Activated CD4-positive, alpha-beta T cell treated with anti-CD3 and anti-CD28 coated beads, Interleukin-2, Interleukin-4, amounts not matched to agents 100 ng/mL and 50 ng/mL, durations not matched to agents 16 hours and 8 hours (primary cell): ENCODE measurements around the gene RAB11A.
"Not testable (repeated sequence)": the region's sequence is repeated elsewhere in the genome, so short reads cannot be mapped to it uniquely, and the experiment has no call there.

Experiments
- DNase-seq: peaks from one replicate; pipeline ENCODE4 v3.0.0-alpha.2; 2020; ENCODE audit warnings: low spot score

The RAB11A gene

DNA sequence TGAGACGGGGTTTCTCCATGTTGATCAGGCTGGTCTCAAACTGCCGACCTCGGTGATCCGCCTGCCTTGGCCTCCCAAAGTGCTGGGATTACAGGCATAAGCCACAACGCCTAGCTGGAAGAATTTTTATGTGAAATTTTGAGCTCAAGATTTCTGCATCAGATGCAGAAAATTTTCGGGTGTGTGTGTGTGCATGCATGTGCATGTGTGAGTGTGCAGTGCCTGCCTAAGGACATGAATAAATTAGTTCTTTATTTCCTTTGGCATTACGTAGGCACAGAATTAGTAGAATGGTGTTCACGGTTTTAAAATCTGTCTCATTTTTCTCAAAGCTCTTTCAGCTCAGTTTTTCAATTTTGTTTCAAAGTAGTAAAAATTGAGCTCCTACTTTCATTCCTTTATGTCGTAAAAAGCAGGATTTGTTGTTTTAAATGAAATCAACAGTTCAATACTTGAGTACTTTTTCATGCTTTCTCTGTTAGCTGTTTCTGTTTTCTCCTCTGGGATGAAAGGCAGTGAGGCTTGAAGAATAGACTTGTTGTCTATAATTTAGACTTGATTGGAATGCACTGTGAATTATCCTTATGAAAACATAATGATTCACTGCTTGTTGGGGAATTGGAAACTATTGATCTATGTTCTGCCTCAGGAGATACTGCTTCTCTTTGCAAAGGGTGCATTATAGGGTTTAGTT lies 23.3 kb upstream of the RAB11A start:
- DNase-seq, result no peak

DNA sequence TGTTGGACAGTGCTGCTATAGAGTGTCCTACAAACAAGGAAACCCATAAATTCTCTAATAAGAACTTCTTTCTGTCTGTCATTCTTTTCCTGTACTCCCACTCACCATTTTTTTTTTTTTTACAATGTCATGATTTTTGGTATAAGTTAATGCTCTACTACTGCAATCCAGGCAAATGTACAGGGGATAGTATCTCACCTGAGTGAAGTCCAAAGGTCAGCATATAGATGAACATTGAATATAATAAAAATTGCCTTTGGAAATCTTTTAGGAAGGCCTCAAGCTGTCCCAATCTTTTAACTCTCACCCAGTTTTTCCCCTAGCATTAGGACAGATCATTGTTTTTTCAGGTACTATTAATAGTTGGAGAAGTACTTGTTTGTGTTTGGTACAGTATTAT lies 21.3 kb upstream of the RAB11A start:
- DNase-seq, result no peak

DNA sequence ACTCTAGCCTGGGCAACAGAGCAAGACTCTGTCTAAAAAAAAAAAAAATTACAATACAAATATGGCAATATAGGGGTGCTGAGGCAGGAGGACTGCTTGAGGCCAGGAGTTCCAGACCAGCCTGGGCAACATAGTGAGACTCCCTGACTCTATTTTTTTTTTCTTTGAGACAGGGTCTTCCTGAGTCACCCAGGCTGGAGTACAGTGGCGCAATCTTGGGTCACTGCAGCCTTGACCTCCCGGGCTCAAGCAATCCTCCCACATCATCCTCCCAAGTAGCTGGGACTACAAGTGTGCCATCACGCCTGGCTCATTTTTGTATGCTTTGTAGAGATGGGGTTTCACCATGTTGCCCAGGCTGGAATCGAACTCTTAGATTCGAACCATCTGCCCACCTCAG lies 17.3 kb upstream of the RAB11A start:
- no peak for DNase-seq

DNA sequence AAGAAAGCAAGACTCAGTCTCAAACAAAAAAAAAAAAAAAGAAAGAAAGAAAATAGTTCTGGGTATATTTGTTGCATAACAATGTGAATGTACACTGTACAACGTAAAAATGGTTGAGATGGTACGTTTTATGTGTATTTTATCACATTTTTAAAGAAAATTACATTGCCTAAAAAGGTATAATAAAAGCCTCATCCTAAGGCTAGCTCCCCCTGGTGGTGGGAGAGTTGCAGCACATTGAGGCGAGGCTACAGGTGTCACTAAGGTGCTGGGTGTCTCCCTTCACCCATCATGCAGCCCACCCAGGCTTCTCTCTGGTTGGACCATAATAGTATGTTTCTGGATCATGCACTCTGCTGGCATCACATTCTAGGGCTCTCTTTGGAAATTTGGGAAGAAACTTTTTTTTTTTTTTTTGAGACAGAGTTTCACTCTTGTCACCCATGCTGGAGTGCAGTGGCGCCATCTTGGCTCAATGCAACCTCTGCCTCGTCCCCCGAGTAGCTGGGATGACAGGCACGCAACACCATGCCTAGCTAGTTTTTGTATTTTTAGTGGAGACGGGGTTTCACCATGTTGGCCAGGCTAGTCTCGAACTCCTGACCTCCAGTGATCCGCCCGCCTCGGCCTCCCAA lies 12.4 kb upstream of the RAB11A start:
- DNase-seq, result peak; percentile 76

DNA sequence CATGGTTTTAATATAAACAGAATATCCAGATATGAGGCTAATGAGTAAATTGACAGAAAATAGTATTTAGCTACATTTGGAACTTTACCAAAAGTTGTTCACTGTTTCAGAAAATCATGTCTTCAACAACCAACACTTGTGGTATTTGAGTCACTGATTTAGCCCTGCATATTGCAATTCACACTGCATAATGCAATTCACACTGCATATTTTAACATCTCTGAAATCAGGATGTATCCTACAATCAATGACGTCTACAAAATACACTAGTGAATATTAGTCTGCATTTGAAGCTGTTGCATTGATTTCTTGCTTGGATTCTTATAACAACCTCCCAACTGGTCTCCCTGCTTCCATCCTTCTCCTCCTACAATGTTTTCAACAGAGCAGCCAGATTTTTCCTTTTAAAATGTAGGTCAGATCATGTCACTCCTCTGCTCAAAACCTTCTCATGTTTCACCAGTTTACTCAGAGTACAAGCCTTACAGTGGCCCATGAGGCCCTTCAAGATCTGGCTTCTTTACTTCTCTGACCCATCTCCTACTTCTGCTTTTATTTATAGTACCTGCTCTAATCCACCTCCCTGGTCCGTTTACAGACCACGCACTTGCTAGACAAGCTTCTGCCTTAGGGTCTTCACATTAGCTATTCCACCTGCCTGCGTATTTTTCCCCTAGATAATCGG lies 11.4 kb upstream of the RAB11A start:
- DNase-seq, result no peak

DNA sequence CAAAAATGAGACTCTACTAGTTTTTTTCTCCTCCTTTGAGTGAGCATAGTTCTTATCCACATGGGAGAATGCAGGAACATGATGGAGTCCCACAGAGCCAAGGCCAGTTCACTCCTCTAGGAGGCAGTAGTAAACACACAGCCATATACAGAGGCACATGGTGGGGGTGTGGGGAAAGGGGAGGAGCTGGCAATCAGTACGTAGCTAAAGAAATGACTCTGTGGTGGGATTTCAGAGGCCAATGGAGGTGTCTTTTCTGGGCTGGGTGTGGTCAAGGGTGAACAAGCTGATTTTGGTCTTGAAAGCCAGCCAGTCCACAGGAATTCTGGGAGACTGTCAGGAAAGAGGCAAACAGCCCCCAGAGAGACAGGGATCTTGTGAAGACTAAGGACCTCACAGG lies 6.6 kb upstream of the RAB11A start:
- peak; percentile 73 for DNase-seq

DNA sequence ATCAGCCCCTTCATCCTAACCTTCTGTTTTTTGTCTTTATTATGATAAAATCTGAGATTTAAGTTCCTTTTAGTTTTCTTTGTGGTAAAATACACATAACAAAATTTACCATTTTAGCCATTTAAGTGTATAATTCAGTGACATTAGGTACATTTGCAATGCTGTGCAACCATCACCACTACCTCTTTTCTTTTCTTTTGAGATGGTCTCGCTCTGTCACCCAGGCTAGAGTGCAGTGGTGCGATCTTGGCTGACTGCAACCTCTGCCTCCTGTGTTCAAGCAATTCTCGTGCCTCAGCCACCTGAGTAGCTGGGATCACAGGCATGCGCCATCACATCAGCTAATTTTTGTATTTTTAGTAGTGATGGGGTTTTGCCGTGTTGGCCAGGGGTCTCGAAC lies 6.2 kb upstream of the RAB11A start:
- no peak for DNase-seq

DNA sequence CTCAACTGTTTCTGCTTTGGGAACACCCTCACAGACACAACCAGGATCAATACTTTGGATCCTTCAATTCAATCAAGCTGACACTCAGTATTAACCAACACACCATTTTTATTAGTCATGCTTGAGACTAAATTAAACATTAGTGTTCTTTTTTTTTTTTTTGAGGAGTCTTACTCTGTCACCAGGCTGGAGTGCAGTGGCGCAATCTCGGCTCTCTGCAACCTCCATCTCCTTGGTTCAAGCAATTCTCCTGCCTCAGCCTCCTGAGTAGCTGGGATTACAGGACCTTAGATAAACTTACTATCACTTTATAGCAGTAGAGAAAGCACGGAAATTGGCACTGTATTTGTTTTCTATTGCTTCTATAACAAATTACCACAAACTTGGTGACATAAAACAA lies 2.0 kb upstream of the RAB11A start:
- no peak for DNase-seq

DNA sequence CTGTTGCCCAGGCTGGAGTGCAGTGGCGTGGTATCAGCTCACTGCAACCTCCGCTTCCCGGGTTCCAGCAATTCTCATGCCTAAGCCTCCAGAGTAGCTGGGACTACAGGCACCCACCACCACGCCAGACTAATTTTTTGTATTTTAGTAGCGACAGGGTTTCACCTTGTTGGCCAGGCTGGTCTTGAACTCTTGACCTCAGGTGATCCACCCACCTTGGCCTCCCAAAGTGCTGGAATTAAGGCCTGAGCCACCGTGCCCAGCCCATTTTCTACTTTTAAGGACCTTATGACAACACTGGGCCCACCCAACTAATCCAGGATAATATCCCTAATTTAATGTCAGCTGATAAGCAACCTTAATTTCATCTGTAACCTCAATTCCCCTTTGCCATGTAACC lies 1.4 kb upstream of the RAB11A start:
- not testable (repeated sequence) for DNase-seq

DNA sequence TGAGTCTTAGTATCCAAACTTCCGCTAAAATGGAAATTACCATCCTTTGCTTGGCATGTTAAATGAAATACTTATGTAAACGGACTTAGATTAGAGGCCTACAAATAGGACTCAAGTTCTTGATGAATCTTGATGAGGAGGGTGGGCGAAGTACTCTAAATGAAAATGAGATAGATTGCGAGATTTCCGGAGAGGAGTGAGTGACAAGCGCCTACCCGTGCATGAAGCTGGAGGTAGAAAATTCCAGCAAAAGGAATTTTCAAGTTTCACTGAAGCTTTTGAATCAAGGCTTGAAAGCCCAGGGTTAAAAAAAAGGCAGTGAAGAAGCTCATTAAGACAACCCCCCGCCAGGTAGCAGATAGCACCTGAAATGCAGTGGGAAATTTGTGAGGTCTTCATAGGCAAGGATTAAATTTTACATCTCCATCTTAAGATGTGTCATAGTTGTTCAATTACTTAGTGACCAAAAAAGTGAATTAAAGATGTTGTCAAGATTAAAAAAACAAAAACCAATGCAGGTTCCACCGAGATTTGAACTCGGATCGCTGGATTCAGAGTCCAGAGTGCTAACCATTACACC lies 655 bp upstream of the RAB11A start:
- DNase-seq, result no peak

DNA sequence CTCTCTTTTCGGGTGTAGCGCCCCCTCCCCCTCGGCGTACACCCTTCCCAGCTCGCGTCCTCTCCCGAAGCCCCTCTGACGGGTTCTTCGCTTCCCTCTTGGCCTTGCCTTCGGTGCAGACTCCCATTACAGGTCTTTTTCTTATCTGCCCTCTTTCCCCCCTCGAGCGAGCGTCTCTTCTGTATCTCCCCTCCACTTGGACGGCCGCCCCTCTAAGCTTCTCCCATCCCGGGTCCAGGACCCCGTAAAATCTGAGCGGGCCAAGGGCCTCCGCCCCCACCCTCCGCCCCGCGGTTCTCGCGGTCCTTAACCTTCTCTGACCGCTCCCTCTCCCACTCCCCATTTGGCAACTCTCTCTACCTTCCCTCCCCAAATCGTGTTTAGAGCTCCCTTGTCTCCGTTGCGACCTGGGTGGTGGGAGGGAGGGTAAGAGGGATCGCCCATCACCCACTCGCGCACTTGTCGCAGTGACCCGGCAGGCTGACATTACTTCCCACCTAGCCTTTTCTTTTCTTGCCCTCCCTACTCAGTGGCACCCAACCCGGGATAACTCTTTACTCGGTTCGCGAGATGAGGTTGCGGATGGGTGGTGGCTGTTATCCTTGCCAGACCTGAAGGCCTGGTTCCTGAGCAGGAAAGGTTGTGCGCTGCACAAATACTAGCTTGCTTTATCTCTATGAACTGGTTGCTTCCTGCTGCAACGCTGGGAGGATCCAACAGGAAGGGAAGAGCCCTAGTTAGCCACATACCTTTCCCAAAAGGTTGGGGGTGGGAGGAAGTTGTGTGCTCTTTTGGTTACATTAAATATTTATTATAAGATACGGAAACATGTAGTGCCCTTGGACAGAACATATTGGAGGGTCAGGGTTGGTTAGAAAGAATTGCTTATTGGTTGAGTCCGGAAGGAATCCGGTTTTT lies 922 bp downstream of the RAB11A start:
- DNase-seq, result peak; percentile 27

DNA sequence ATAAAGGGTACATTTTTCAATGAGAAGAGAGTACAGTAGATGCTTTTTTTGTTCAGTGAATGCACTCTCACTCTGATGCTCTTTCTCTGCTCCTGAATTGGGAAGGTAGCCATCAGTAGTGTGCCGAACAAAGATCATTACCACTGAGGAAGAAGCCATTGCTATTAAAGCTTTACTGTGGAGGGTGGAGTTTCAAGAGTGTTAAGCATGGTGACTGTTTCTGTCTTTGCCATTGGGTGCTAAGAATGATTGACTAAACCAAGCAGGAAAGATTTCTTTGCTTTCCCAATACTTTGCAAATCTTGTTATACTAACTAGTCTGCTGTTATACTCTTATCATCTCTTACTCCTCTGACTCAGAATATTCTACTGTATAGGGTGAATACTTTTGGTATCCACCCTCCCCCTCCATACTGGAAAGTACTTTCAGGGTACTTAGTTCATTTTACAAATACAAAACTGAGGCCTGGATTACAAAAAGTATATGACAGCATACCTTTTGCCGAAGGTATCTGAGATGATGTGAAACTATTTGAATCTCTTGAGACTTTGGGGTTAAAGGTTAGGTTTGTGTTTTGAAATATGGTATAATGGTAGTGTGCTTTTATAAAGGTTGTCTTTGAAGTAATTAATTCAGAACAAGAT lies 1.7 kb downstream of the RAB11A start:
- peak; percentile 39 for DNase-seq

DNA sequence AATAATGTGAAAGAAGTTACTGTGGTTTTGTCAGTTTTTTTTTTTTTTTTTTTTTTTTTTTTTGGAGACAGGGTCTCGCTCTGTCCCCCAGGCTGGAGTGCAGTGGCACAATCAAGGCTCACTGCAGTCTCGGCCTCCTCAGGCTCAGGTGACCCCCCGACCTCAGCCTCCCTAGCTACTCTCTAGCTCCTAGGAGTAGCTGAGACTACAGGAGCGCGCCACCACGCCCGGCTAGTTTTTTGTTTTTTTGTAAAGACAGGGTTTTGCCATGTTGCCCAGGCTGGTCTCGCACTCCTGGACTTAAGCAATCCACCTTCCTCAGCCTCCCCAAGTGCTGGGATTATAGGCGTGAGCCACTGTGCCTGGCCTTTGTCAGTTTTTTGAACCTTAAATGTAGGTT lies 2.6 kb downstream of the RAB11A start:
- not testable (repeated sequence) for DNase-seq

DNA sequence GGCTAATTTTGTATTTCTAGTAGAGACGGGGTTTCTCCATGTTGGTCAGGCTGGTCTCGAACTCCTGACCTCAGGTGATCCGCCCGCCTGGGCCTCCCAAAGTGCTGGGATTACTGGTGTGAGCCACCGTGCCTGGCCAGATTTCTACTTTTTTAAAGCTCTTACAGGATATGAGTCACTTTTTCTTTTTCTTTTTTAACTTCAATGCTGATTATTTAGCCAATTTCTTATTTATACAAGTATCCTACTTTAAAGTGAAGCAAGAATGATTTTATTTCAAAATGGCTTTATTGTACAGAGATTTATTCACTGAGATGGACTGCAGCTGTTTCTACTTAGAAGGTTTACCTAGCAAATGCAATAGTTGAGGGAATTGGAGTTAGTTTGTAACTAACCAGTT lies 3.3 kb downstream of the RAB11A start:
- DNase-seq, result not testable (repeated sequence)

DNA sequence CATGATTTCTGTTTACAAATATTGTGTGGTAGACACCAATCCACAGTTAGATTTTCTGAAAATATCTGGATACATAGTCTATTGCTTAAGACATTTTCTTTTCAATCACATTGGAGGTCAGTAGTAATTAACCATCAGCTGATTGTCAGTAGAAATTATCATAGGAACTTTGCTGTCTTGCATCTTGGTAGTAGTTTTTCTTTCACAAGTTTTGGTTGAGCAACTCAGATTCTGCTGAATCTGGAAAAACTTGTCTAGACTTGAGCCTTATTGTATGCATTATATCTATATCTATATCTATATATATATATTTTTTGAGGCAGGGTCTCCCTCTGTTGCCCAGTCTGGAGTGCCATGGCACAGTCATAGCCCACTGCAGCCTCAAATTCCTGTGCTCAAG lies 4.0 kb downstream of the RAB11A start:
- no peak for DNase-seq

DNA sequence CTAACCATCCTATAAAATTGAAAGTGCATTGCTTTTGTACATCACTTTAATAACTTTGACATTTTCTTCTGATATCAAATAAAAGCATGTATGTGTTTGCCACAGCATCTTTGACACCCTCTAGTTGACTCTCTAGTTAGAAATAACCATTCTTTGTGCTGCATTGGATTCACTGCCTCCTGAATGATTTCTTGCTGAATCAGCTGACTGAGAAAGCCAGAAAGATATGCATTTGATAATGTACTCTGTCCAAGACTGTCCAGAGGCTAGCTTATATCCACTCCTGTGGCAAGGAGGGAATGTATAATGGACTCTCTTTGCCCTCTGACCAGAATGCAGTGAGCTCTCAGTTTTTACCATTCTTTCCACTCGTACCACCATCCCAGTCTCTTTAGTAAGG lies 6.2 kb downstream of the RAB11A start:
- DNase-seq, result no peak

DNA sequence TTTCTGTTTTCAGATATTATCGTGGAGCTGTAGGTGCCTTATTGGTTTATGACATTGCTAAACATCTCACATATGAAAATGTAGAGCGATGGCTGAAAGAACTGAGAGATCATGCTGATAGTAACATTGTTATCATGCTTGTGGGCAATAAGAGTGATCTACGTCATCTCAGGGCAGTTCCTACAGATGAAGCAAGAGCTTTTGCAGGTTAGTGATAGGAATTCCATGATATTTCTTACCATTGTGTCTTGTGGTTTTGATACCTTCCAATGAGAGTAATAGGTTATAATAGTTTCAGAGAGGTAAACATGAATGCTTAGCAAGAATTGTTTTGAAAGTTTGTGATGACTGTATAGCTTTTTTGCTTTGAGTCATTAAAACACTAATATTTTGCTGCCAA lies 8.5 kb downstream of the RAB11A start:
- peak; percentile 36 for DNase-seq

DNA sequence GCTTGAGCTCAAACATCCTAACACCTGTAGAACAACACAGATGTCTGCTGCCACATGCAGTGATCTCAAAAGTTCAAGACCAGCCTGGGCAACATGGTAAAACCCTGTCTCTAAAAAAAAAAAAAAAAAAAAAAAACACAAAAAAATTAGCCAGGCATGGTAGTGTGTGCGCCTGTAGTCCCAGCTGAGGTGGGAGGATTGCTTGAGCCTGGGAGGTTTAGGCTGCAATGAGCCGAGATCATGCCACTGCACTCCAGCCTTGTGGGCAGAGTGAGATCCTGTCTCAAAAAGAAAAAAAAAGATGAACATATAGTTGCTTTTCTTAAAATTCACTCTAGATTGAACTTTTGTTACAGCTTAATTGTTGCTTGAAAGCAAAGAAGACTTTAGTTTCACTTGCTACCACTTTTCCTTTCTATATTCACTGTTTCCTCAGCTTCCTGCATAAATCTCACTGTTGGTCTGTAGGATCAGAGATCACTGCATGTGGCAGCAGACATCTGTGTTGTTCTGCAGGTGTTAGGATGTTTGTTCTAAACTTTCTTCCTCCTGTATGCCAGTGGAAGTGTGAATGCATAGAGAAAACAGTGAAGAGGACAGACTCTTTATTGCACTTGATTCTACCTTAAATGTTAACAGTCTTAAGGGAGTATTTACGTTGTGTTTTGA lies 12.6 kb downstream of the RAB11A start:
- no peak for DNase-seq

DNA sequence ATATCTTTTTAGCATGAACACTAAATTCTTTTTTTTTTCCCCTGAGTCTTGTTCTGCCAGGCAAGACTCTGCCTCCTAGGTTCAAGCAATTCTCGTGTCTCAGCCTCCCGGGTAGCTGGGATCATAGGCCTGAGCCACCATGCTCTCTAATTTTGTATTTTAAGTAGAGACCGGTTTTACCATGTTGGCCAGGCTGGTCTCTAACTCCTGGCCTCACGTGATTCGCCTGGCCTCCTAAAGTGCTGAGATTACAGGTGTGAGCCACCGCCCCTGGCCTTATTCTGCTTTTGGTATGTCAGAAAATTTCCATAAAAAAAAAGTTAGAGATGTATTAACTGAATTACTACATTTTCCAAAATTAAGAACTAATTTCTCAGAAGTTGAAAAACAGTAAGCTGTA lies 14.3 kb downstream of the RAB11A start:
- DNase-seq, result no peak

DNA sequence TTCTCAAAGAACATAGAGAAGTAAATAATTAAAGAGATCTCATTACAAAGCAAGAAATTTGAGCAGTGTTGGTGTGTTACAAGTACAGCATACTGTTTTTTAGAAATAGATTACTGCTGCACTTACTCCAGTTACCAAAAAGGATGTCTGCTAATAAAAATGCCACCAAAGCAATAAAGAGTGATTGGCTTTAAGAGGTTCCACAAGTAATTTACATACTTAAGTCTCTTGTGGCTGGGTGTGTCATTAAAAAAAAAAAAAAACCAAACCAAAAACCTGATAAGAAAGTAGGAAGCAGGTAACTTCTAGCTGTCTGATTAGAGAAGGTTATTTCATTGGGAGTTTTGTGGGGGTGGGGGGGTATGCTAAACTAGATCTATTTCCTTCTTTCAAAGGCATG lies 15.2 kb downstream of the RAB11A start:
- DNase-seq, result no peak

DNA sequence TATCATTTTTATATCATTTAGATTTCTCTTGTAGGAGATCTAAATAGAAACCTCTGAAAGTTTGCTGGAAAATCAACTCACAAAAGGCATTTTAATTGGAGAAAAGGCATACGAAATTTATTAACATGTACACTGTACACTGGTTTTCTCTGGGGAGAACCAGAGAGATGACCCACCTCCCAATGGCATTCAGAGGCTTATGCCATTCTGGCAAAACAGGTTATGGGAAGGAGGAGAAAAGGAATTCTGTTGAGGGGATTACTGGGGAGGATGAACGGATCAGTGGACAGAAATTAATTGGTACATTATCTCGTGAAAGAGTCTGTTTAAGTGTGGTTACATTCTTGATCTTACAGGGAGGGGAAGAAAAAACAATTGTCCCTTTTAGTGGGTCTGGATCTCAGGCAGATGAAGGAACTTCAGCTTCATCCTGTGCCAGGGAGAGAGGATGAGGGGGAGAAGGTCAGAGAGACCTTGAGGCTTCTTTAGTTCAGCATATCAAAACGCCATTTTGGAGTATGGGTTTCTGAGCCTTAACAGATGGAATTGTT lies 16.5 kb downstream of the RAB11A start:
- no peak for DNase-seq
